Panc1 (cell line): ENCODE measurements around the gene CACNA1G. TPM values are rescaled to one million over a fixed set of nuclear protein-coding genes. Genes with fewer than 3 reads are reported as not detected.

ENCODE experiments used
- ATAC-seq: fragments of 200-7000 bp; cut with Tn5 transposase; 2 replicates; pipeline ENCODE4 v1.9.1; 2020; ENCODE audit warnings: mild to moderate bottlenecking, moderate library complexity
- BruUV-seq: library from RNA; stranded (reverse); fragments of 400-500 nt; replicated peaks from 2 replicates; lab custom pipeline; 2021; lab: Mats Ljungman, UMichigan
- CTCF ChIA-PET: fragments of 300-600 bp; sonication (Branson Sonifier 250); formaldehyde crosslinking; loops from one replicate; lab custom pipeline; 2022; ENCODE audit warnings: antibody characterized with exemption; lab: Charles Lee
- POLR2A ChIA-PET: fragments of 300-600 bp; sonication (Branson Sonifier 250); formaldehyde crosslinking; loops from one replicate; lab custom pipeline; 2022; ENCODE audit warnings: antibody characterized with exemption; lab: Charles Lee
- DNase-seq: peaks from one replicate; pipeline ENCODE4 v3.0.0-alpha.2; 2010; ENCODE audit warnings: low read depth, low spot score
- H3K27ac ChIP-seq: 2 replicates; pipeline ENCODE4 v1.5.1; 2011; ENCODE audit warnings: mild to moderate bottlenecking, low read length, inconsistent platforms
- H3K27me3 ChIP-seq: fragments of 200-500 bp; sonication (Bioruptor generic); 2 replicates; pipeline ENCODE4 v1.6.0; 2014; ENCODE audit warnings: low read length, inconsistent platforms; ENCODE audit not compliant: control insufficient read depth, insufficient read depth
- H3K36me3 ChIP-seq: fragments of 200-500 bp; sonication (Bioruptor generic); 2 replicates; pipeline ENCODE4 v1.5.1; 2014; ENCODE audit warnings: inconsistent platforms, mild to moderate bottlenecking, low read length, moderate library complexity; ENCODE audit not compliant: control insufficient read depth, insufficient read depth
- H3K4me1 ChIP-seq: 2 replicates; pipeline ENCODE4 v1.5.1; 2011; ENCODE audit warnings: inconsistent platforms, mild to moderate bottlenecking, low read length, moderate library complexity; ENCODE audit not compliant: control insufficient read depth, insufficient read depth
- H3K4me3 ChIP-seq, 2 experiments: 2 replicates each; pipeline ENCODE4 v1.5.1; 2011 to 2012; ENCODE audit warnings: low read depth in 2 of 2, low read length in 2 of 2, mild to moderate bottlenecking in 2 of 2, inconsistent platforms in 1 of 2, moderate library complexity in 1 of 2
- H3K9me3 ChIP-seq: fragments of 200-500 bp; sonication (Bioruptor generic); 2 replicates; pipeline ENCODE4 v1.5.1; 2014; ENCODE audit warnings: low read depth, mild to moderate bottlenecking, inconsistent platforms, low read length, moderate library complexity; ENCODE audit not compliant: control insufficient read depth, insufficient read depth
- CTCF ChIP-seq: fragments of 450-650 bp; IDR thresholded peaks from 2 replicates; pipeline ENCODE4 v1.5.1; 2017; ENCODE audit warnings: mild to moderate bottlenecking
- POLR2AphosphoS5 ChIP-seq: IDR thresholded peaks from 2 replicates; pipeline ENCODE4 v1.6.1; 2012; ENCODE audit warnings: mild to moderate bottlenecking, low read depth, low read length, moderate library complexity
- SIN3A ChIP-seq: IDR thresholded peaks from 2 replicates; pipeline ENCODE4 v1.6.1; 2012; ENCODE audit warnings: low read depth, mild to moderate bottlenecking, low read length, moderate library complexity, borderline replicate concordance; ENCODE audit not compliant: insufficient read depth
- TCF7L2 ChIP-seq: IDR thresholded peaks from 2 replicates; pipeline ENCODE4 v1.6.1; 2011; ENCODE audit warnings: mild to moderate bottlenecking, low read depth, low read length, inconsistent platforms
- in situ Hi-C: cut with HindIII; loops from 2 replicates; pipeline ENCODE4 v1.10.0; 2016; ENCODE audit warnings: low sequenced_read_pairs, low pct_unique_long_range_greater_than_20kb
- intact Hi-C: fragments of 100-400 bp; cut with micrococcal nuclease; formaldehyde crosslinking; loops from one replicate; pipeline ENCODE4 v1.10.0; 2022; ENCODE audit not compliant: unreplicated experiment
- total RNA-seq: library from RNA; stranded (reverse); gene quantifications from one replicate; pipeline ENCODE4 v1.2.1, GENCODE V29; 2021; ENCODE audit not compliant: unreplicated experiment
- TF ChIP-seq, protein P1 (sequence below), 2 experiments: IDR thresholded peaks; 2 replicates each; pipeline ENCODE4 v1.6.1; 2011 to 2012; ENCODE audit warnings: low read depth in 2 of 2, control low read depth in 1 of 2, low read length in 1 of 2, mild to moderate bottlenecking in 1 of 2, moderate library complexity in 1 of 2; ENCODE audit not compliant: insufficient read depth in 1 of 2

Gene CACNA1G
- total RNA-seq, 1 experiment from 2014 or later, result 10.0 TPM

DNA sequence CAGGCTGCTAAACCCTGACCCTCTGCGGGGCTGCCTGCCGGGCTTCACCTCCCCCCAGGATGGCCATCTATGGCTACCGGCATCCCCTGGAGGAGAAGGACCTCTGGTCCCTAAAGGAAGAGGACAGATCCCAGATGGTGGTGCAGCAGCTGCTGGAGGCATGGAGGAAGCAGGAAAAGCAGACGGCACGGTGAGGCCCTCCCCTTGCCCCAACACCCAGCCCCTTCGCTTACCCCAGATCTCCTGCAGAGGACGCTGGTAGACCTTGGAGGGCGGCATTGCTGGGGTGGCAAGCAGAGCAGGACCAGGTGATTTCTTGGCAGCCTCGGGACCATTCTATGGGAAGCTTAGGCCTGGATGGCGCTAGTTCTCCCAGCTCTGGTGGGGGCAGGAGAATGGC, 98.7 kb downstream of the CACNA1G start:
- ChIA-PET POLR2A (no interaction called here), CTCF (interaction anchor here (0.9 kb wide), 1 partner anchor 21 kb away, joined by 4 read pairs; no protein-coding TSS in a partner anchor)
- ATAC-seq (no peak), DNase-seq (no peak)
- TF ChIP-seq, protein P1, sequence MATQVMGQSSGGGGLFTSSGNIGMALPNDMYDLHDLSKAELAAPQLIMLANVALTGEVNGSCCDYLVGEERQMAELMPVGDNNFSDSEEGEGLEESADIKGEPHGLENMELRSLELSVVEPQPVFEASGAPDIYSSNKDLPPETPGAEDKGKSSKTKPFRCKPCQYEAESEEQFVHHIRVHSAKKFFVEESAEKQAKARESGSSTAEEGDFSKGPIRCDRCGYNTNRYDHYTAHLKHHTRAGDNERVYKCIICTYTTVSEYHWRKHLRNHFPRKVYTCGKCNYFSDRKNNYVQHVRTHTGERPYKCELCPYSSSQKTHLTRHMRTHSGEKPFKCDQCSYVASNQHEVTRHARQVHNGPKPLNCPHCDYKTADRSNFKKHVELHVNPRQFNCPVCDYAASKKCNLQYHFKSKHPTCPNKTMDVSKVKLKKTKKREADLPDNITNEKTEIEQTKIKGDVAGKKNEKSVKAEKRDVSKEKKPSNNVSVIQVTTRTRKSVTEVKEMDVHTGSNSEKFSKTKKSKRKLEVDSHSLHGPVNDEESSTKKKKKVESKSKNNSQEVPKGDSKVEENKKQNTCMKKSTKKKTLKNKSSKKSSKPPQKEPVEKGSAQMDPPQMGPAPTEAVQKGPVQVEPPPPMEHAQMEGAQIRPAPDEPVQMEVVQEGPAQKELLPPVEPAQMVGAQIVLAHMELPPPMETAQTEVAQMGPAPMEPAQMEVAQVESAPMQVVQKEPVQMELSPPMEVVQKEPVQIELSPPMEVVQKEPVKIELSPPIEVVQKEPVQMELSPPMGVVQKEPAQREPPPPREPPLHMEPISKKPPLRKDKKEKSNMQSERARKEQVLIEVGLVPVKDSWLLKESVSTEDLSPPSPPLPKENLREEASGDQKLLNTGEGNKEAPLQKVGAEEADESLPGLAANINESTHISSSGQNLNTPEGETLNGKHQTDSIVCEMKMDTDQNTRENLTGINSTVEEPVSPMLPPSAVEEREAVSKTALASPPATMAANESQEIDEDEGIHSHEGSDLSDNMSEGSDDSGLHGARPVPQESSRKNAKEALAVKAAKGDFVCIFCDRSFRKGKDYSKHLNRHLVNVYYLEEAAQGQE (IDR thresholded peaks at IDR 0.05; ENCODE audit: insufficient read depth in 1 of 2, low read depth in 2 of 2, low read length in 1 of 2), result no peak
- no peak for TF ChIP-seq POLR2AphosphoS5
- TF ChIP-seq TCF7L2, result no peak
- no peak for TF ChIP-seq SIN3A
- no peak for TF ChIP-seq CTCF
- Histone ChIP-seq H3K27ac (peak overlapping the region; percentile 85), H3K9me3 (no peaks in the 10 kb centered on the region), H3K27me3 (no peaks in the 10 kb centered on the region), H3K4me1 (peaks cover 59% of the 10 kb centered on the region), H3K36me3 (no peaks in the 10 kb centered on the region), H3K4me3 (no peak overlapping the region)
- BruUV-seq, result no TSS peak
- in situ Hi-C loops, result no loop called here
- intact Hi-C loops, result no loop called here

DNA sequence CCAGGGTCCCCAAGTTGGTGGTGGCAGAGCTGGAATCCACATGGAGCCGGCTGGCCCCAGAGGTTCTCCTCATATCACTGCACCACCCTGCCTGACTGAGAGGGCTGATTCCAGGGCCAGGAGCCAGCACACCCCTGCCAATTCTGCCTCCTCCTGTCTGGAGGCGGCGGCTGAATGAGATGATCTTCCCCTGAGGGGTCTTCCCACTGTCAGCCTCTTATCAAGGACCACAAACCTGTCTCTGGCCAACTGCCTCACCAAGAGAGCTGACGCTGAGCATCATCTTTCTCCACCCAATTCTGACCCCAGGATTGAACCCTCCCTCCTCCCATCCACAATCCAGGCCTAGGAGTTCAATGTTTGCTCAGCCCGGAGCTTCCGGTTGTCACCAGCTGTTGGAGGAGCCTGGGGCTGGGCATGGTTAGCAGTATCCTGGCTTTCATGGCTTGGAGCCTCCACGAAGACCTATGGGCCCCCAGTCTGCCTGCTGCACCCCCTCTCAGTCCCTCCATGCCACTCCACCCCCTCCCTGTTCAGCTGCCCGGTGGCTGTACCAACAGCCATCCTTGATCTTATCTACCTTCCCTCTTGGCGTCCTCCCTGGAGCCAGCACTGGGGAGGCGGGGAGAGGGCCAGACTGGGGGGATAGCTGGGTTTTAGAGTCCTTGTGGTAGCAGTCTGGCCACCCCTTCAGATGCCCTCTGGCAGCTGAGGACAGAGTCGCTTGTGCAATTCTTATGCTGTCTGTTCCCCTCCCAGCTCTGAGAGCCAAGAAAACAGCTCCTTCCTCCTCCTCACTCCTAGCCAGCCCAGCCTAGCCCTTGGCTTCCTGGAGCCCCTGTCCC, 99.7 kb downstream of the CACNA1G start:
- Histone ChIP-seq H3K36me3 (no peaks in the 10 kb centered on the region), H3K9me3 (no peaks in the 10 kb centered on the region), H3K4me1 (peaks cover 59% of the 10 kb centered on the region), H3K4me3 (no peak overlapping the region), H3K27ac (peak overlapping the region; percentile 85), H3K27me3 (no peaks in the 10 kb centered on the region)
- intact Hi-C loops, result no loop called here
- peak; percentile 13; the same call in 1 of the 2 replicates for ATAC-seq
- ChIA-PET POLR2A (interaction anchor here (0.6 to 1.4 kb wide), 3 partner anchors 23 to 287 kb away, joined by 3 to 17 read pairs (median 3); partner anchors contain the start of genes EME1 and MRPL27), CTCF (interaction anchor here (0.9 to 1.5 kb wide), 2 partner anchors 22 to 35 kb away, joined by 4 to 5 read pairs; no protein-coding TSS in a partner anchor)
- no peak for DNase-seq
- no peak for TF ChIP-seq CTCF
- no peak for TF ChIP-seq SIN3A
- no peak for TF ChIP-seq TCF7L2
- TF ChIP-seq POLR2AphosphoS5, result no peak; the same call in 1 of the 2 replicates
- TF ChIP-seq, protein P1 (IDR thresholded peaks at IDR 0.05; ENCODE audit: insufficient read depth in 1 of 2, low read depth in 2 of 2, low read length in 1 of 2), result no peak
- no TSS peak for BruUV-seq
- in situ Hi-C loops, result no loop called here
